ENCODE results near the gene EXOC4. TPM values are rescaled to one million over a fixed set of nuclear protein-coding genes. Genes with fewer than 3 reads are reported as not detected.

Gene EXOC4
- total RNA-seq, 1 donor from 2014 or later: 65.0 TPM

DNA sequence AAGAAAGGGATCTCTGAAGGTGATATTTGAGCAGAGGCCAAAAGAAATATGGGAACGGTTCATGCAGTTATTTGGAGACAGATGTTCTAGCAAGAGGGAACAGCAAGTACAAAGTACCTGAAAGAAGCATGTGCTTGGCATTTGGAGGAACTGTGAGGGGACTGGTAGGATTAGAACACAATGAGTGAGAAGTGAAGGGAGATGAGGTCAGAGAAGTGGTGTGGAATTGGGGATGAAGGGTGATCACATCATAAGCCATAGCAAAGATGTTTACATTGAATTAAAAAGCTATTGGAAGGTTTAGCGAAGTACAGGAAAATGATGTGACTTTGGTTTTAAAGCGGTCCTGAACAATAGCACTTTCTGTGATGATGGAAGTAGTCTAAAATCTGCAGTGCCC lies 471.8 kb downstream of the EXOC4 start:
- no peak for DNase-seq (ENCODE audit: low spot score)
- no peak overlapping the region for H3K27ac Mint-ChIP-seq
- intact Hi-C loops (cut with micrococcal nuclease): no loop called here
- no peaks in the 10 kb centered on the region for H3K4me1 Mint-ChIP-seq (ENCODE audit: low read depth)
- H3K36me3 Mint-ChIP-seq (ENCODE audit: low read depth): no peaks in the 10 kb centered on the region
- H3K27me3 Mint-ChIP-seq (ENCODE audit: low read depth): no peaks in the 10 kb centered on the region
- H3K9me3 Mint-ChIP-seq: no peaks in the 10 kb centered on the region
- no peak overlapping the region for H3K4me3 Mint-ChIP-seq (ENCODE audit: low read depth)

DNA sequence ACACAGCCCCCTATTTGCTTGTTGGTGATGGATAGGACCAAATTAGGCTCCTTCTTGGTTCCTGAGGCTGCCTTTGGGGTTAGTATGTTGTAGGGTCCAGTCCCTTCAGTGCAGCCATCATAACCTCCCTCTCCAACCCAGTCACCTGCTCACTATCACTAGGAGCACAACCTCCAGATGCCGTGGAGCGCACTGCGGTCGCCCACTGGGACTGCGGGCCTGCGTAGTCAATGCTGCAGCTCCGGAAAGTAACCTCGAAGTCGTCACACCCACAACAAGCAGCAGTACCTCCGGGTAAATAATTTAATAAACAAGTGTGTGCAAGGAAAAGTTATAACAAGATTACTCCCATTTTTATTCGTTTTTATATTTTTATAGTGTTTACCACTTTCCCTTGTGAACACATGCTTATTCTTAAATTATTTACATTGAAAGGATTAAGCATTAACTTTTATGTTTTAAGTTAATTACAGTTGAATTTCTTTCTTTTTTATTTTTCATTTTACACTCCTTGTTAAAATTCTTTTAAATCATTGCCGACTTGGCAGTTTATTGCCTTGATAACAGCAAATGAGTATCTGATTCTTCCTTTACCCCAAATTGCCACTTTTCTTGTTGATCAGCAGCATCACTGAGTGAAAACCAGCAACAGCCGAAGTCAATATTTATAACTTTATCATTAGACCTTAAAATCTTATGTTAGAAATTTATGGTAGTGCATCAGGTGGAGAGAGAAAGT lies 474.8 kb downstream of the EXOC4 start:
- intact Hi-C loops (cut with micrococcal nuclease): no loop called here
- no peak overlapping the region for H3K4me3 Mint-ChIP-seq (ENCODE audit: low read depth)
- no peak for DNase-seq (ENCODE audit: low spot score)
- H3K36me3 Mint-ChIP-seq (ENCODE audit: low read depth): no peaks in the 10 kb centered on the region
- no peaks in the 10 kb centered on the region for H3K9me3 Mint-ChIP-seq
- no peaks in the 10 kb centered on the region for H3K27me3 Mint-ChIP-seq (ENCODE audit: low read depth)
- H3K27ac Mint-ChIP-seq: no peak overlapping the region
- no peaks in the 10 kb centered on the region for H3K4me1 Mint-ChIP-seq (ENCODE audit: low read depth)

DNA sequence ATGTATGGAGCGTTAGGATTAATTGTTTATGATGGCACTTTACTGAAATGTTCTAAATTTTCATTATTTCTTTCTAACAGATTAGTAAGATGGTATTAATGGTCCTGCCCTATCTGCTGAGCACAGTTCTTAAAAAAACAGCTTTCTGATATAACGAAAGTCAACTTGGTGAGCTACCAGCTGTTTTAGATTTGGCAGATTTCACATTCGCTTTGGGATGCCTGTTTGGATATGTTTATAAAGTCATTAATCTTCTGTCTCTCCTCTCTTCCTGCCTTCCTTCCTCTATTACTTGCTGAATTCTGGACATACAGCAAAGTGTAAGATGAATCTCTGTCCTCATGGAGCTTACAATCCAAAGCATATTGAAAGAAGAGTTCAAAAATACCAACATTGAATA lies 477.5 kb downstream of the EXOC4 start:
- H3K27ac Mint-ChIP-seq: no peak overlapping the region
- no peak overlapping the region for H3K4me3 Mint-ChIP-seq (ENCODE audit: low read depth)
- intact Hi-C loops (cut with micrococcal nuclease): no loop called here
- H3K4me1 Mint-ChIP-seq (ENCODE audit: low read depth): no peaks in the 10 kb centered on the region
- no peak for DNase-seq (ENCODE audit: low spot score)
- no peaks in the 10 kb centered on the region for H3K9me3 Mint-ChIP-seq
- no peaks in the 10 kb centered on the region for H3K36me3 Mint-ChIP-seq (ENCODE audit: low read depth)
- no peaks in the 10 kb centered on the region for H3K27me3 Mint-ChIP-seq (ENCODE audit: low read depth)

DNA sequence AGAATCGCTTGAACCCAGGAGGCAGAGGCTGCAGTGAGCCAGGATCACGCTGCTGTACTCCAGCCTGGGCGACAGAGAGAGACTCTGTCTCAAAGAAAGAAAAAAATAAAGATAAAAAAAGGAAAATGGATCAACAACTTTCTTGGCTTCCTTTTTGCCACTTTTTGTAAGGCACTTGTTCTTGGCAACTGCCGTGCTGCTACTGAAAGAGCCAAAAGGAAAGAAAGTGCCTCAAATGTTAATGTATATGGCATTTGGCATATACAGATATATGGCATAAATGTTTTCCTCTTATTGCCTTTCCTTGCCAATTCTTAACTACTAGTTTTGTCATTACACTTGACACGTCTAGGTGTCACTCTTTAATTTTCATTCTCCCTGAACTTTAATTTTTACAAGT lies 480.5 kb downstream of the EXOC4 start:
- Mint-ChIP-seq H3K27me3 (ENCODE audit: low read depth) (no peaks in the 10 kb centered on the region), H3K9me3 (no peaks in the 10 kb centered on the region), H3K36me3 (ENCODE audit: low read depth) (no peaks in the 10 kb centered on the region), H3K27ac (no peak overlapping the region), H3K4me1 (ENCODE audit: low read depth) (peaks cover 3% of the 10 kb centered on the region), H3K4me3 (ENCODE audit: low read depth) (no peak overlapping the region)
- no peak for DNase-seq (ENCODE audit: low spot score)
- intact Hi-C loops (cut with micrococcal nuclease): no loop called here

DNA sequence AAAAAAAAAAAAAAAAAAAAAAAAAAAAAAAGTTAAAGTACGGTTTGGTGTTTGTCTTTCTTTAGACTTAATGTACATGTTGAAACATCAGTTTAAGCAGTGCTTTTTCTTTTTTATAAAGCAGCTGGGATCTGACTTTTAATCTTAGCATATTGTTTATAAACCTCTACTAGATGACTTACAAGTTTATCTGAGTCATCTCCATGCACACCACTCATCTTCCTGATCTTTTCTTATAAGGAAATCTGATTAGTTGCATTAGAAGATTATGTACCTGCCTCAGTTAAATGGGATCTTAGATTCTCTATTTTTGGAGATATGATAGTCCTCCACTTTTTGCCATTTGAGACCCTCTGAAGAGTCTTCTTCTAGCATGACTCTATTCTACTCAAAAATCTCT lies 482.3 kb downstream of the EXOC4 start:
- no peak for DNase-seq (ENCODE audit: low spot score)
- Mint-ChIP-seq H3K4me1 (ENCODE audit: low read depth) (peaks cover 3% of the 10 kb centered on the region), H3K27me3 (ENCODE audit: low read depth) (no peaks in the 10 kb centered on the region), H3K4me3 (ENCODE audit: low read depth) (no peak overlapping the region), H3K36me3 (ENCODE audit: low read depth) (no peaks in the 10 kb centered on the region), H3K9me3 (no peaks in the 10 kb centered on the region), H3K27ac (no peak overlapping the region)
- intact Hi-C loops (cut with micrococcal nuclease): loop anchor here (5.0 kb wide), 1 partner anchor 243 kb away; no protein-coding TSS in a partner anchor

DNA sequence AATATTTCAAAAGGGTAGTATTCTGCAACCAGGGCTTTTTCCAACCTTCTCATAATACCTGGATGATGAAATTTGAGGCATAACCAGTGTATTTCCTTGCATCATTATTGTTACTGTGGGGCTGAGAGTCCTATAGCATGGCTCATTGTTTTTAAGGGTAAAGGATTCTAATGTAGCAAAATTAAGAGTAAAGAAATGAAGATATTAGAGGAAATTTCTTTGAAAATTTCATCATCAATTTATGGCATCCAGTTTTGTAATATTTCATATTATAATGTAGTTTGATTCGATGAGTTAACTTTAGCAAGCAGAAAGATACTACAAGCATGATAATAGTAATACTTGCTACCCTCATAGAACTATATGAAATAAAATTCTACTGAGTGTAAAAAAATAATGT lies 486.9 kb downstream of the EXOC4 start:
- Mint-ChIP-seq H3K27me3 (ENCODE audit: low read depth) (no peaks in the 10 kb centered on the region), H3K27ac (no peak overlapping the region), H3K36me3 (ENCODE audit: low read depth) (no peaks in the 10 kb centered on the region), H3K4me1 (ENCODE audit: low read depth) (peaks cover 16% of the 10 kb centered on the region), H3K9me3 (no peaks in the 10 kb centered on the region), H3K4me3 (ENCODE audit: low read depth) (no peak overlapping the region)
- intact Hi-C loops (cut with micrococcal nuclease): loop anchor here (5.0 kb wide), 1 partner anchor 248 kb away; no protein-coding TSS in a partner anchor
- no peak for DNase-seq (ENCODE audit: low spot score)

DNA sequence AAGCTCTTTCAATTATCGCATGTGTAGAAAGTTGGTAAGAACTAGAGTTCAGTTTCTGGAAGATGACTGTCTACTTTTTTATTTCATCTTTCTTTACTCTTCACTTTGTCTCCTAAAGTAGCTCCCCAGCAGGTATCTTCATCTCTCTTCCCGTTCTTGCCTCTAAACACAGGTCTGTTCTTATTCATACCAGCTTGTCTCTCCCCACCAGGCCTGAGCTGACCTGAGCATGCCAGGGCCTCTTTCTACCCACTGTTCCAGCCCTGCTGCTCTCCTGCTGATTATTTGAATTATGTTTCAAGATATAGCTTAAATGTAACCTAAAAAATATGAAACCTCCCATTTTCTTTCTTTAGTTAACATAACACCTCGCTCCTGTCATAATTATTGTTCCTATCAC lies 488.2 kb downstream of the EXOC4 start:
- no peaks in the 10 kb centered on the region for H3K27me3 Mint-ChIP-seq (ENCODE audit: low read depth)
- intact Hi-C loops (cut with micrococcal nuclease): no loop called here
- no peak overlapping the region for H3K27ac Mint-ChIP-seq
- H3K9me3 Mint-ChIP-seq: no peaks in the 10 kb centered on the region
- no peaks in the 10 kb centered on the region for H3K36me3 Mint-ChIP-seq (ENCODE audit: low read depth)
- peaks cover 16% of the 10 kb centered on the region for H3K4me1 Mint-ChIP-seq (ENCODE audit: low read depth)
- no peak for DNase-seq (ENCODE audit: low spot score)
- H3K4me3 Mint-ChIP-seq (ENCODE audit: low read depth): no peak overlapping the region

DNA sequence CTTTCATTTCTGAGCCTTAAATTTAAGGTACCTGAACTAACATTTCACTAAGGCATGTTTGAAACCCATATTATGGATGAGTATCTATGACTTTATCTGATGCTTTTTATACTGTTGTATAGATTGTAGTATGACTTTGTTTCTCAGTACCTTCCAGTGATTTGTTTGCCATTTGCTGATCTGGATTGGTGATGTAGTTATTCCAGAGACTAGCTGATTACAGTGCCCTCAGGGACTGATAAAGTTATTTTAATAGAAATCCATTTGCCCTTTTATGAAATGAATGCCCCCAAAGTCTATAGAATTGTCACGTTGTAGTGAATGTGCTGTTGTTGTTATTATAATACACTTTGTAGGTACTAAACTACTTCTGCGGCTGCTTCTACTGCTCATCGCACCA lies 488.8 kb downstream of the EXOC4 start:
- intact Hi-C loops (cut with micrococcal nuclease): no loop called here
- no peak overlapping the region for H3K27ac Mint-ChIP-seq
- H3K36me3 Mint-ChIP-seq (ENCODE audit: low read depth): no peaks in the 10 kb centered on the region
- no peak overlapping the region for H3K4me3 Mint-ChIP-seq (ENCODE audit: low read depth)
- peaks cover 16% of the 10 kb centered on the region for H3K4me1 Mint-ChIP-seq (ENCODE audit: low read depth)
- no peaks in the 10 kb centered on the region for H3K9me3 Mint-ChIP-seq
- H3K27me3 Mint-ChIP-seq (ENCODE audit: low read depth): no peaks in the 10 kb centered on the region
- DNase-seq (ENCODE audit: low spot score): no peak

DNA sequence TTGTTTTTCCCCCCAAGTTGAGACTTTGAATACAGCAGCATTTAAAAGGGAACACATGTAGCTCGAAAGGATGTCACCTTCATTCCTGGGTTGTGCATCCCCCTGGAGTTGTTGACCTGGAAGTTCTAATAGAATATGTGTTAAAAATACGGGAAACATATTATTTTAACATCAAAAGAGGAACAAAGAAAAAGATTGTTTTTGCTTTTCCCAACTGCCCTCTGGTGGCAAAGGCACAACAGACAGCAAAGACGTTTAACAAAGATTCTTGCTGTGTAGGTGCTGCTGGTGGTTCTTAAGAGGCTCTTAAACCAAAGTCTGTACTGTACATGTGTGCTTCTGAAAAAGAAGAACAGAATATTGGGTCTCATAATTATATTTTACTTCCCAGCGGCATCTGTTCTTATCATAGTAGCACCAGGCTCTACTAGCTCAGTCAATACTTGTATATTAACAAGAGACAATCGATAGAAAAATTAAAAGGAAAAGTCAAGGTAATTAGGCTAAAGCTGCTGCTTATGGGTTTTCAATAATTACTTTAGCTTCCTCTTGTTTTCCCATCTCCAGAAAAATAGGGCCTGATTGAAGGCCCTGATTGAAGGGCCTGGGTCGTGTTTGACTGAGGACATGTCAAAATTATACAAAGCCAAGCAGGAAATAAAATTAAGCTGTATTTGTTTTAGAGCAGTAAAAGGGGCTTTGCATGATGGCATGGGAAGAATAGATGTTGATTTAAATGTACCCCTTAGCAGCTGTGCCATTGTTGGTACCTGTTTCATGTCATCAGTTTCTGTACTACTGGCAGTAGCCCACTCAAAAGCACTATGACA lies 490.0 kb downstream of the EXOC4 start:
- H3K27me3 Mint-ChIP-seq (ENCODE audit: low read depth): no peaks in the 10 kb centered on the region
- no peaks in the 10 kb centered on the region for H3K36me3 Mint-ChIP-seq (ENCODE audit: low read depth)
- intact Hi-C loops (cut with micrococcal nuclease): no loop called here
- H3K4me3 Mint-ChIP-seq (ENCODE audit: low read depth): no peak overlapping the region
- H3K9me3 Mint-ChIP-seq: no peaks in the 10 kb centered on the region
- no peak for DNase-seq (ENCODE audit: low spot score)
- peaks cover 13% of the 10 kb centered on the region for H3K4me1 Mint-ChIP-seq (ENCODE audit: low read depth)
- H3K27ac Mint-ChIP-seq: no peak overlapping the region

DNA sequence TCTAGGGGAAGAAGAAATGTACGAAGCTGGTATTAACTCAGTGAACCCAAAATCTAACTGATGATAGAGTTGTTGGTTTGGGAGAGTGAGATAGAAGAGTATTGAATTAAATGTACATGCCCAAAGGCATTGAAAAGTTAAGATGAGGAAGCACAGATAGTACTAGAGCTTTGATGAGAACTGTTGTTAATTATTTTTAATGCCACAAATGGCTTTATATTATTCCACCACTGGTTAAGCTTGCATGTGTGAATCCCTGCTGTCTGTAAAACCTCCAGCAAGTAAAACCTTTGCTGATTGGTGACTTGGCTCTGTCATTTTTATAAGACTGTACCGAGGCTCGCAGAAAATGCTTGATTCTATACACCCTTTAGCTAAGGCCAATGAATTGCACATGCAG lies 491.6 kb downstream of the EXOC4 start:
- Mint-ChIP-seq H3K27ac (no peak overlapping the region), H3K4me3 (ENCODE audit: low read depth) (no peak overlapping the region), H3K27me3 (ENCODE audit: low read depth) (no peaks in the 10 kb centered on the region), H3K36me3 (ENCODE audit: low read depth) (no peaks in the 10 kb centered on the region), H3K4me1 (ENCODE audit: low read depth) (peaks cover 13% of the 10 kb centered on the region), H3K9me3 (no peaks in the 10 kb centered on the region)
- intact Hi-C loops (cut with micrococcal nuclease): no loop called here
- no peak for DNase-seq (ENCODE audit: low spot score)

DNA sequence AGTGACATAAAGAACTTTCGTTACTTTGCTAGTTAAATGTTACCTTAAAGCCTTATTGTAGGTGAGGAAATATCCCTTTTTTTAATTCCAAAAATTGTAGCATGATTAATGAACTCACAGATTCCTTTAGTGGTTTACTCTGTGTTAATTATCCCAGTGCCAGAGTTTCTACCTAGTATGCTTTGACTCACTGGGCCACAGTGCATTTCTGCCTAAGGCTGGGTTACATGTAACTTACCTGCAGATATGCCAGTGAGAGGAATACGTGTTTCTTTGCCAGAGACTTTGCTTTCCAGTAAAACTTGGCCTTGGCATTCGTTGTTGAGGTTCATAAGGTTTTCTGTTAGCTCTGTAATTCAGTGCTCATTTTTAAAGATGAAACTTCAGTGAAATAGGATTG lies 493.4 kb downstream of the EXOC4 start:
- no peak overlapping the region for H3K27ac Mint-ChIP-seq
- no peak overlapping the region for H3K4me3 Mint-ChIP-seq (ENCODE audit: low read depth)
- peaks cover 2% of the 10 kb centered on the region for H3K4me1 Mint-ChIP-seq (ENCODE audit: low read depth)
- no peaks in the 10 kb centered on the region for H3K9me3 Mint-ChIP-seq
- DNase-seq (ENCODE audit: low spot score): no peak
- no peaks in the 10 kb centered on the region for H3K27me3 Mint-ChIP-seq (ENCODE audit: low read depth)
- H3K36me3 Mint-ChIP-seq (ENCODE audit: low read depth): no peaks in the 10 kb centered on the region
- intact Hi-C loops (cut with micrococcal nuclease): no loop called here

DNA sequence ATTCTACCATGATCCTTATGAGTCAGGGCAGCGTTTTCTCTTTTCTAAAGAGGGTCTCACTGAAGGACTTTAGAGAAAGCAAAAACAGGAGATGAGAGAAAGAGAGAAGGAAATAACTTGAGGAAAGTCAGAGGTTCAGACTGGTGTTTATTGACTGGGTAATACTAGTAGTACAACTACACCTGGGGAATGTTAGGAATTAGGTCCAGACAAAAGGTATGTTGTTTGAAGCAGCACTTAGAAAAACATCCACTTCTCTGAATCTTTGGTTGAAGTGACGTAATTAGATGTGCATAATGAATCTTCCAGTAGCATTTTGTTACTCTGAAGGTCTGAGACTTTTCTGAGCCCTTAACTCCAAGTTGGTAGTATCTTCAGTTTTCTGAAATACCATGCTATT lies 494.0 kb downstream of the EXOC4 start:
- DNase-seq (ENCODE audit: low spot score): no peak
- Mint-ChIP-seq H3K4me1 (ENCODE audit: low read depth) (no peaks in the 10 kb centered on the region), H3K36me3 (ENCODE audit: low read depth) (no peaks in the 10 kb centered on the region), H3K27me3 (ENCODE audit: low read depth) (no peaks in the 10 kb centered on the region), H3K9me3 (no peaks in the 10 kb centered on the region), H3K27ac (no peak overlapping the region), H3K4me3 (ENCODE audit: low read depth) (no peak overlapping the region)
- intact Hi-C loops (cut with micrococcal nuclease): no loop called here
